HG02970 (cell line): Measurements from ENCODE around the gene MUS81.

ENCODE experiments used
- ATAC-seq: cut with Tn5 transposase; IDR thresholded peaks from one replicate; pipeline ENCODE4 v1.9.1; 2021; ENCODE audit warnings: mild to moderate bottlenecking, moderate library complexity, moderate number of reproducible peaks; ENCODE audit not compliant: unreplicated experiment, low FRiP score

MUS81 gene

GRCh38 chr11:65907878-65908277, 47.6 kb downstream of the MUS81 start:
- ATAC-seq, result no peak

GRCh38 chr11:65911682-65912568, 51.7 kb downstream of the MUS81 start:
- no peak for ATAC-seq

- no peak for ATAC-seq
Measured at GRCh38 chr11:65912845-65913244, 52.6 kb downstream of the MUS81 start.

GRCh38 chr11:65915101-65915820, 55.0 kb downstream of the MUS81 start:
- no peak for ATAC-seq

- no peak for ATAC-seq
Measured at GRCh38 chr11:65915821-65916251, 55.6 kb downstream of the MUS81 start.
